KOPT-K1 (cell line): Measurements from ENCODE around the gene CPSF2.

Experiments
- H3K27ac ChIP-seq: fragments of 200-600 bp; sonication (generic); 2 replicates; pipeline ENCODE4 v1.5.1; 2016; ENCODE audit warnings: antibody characterized with exemption, mild to moderate bottlenecking, low read depth, low read length; ENCODE audit not compliant: poor library complexity, severe bottlenecking
- H3K36me3 ChIP-seq: fragments of 200-600 bp; sonication (generic); 2 replicates; pipeline ENCODE4 v1.5.1; 2017; ENCODE audit warnings: antibody characterized with exemption, mild to moderate bottlenecking, low read length, moderate library complexity; ENCODE audit not compliant: insufficient read depth
- H3K9me3 ChIP-seq: fragments of 200-600 bp; sonication (generic); 2 replicates; pipeline ENCODE4 v1.5.1; 2017; ENCODE audit warnings: antibody characterized with exemption, low read length, mild to moderate bottlenecking; ENCODE audit not compliant: insufficient read depth, poor library complexity, severe bottlenecking

The CPSF2 gene

DNA sequence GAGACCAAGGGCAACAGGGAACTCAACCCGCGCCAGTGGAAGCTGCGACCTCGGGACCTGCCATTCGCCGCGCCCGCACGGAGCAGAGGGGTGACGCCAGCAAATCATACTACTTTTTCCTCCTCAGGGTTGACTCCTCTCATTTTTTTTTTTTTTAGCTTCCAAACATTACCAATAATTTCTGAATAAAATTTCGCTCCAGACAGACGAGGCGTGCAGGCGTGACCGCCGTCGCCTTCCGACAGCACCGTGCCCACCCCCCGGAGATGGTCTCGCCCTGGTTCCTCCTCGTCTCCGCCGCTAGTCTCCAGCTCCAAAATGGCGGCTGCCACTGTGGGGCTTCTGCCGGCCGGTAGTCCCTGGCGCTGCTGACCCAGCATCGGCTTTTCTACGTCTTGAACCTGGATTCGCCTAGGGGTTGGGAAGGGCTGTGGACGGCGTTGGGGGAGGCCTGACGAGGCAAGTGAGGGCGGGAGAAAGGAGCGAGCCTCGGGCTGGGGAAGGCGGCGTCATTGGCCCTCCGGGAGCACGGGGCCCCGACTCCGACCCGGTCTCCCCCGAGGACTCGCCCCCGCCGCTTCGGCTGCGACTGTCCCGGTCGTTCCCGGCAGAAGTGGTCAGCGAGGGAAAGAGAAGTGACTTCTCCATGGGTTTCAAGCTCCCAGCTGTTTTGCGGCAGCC, at the start of gene CPSF2, which contains the start of gene NDUFB1:
Gene CPSF2, plus strand, starts transcription at position 300 of the 681 bp plus-strand sequence. CDS start 9,016 bp downstream, outside the sequence.
Gene NDUFB1, minus strand, starts transcription at position 37 of the 681 bp plus-strand sequence. CDS start 4,069 bp downstream, outside the sequence.
- Histone ChIP-seq H3K9me3 (no peaks in the 10 kb centered on the region), H3K27ac (peak within 1 kb of the TSS; percentile 92), H3K36me3 (peaks cover 41% of the 10 kb centered on the region)

DNA sequence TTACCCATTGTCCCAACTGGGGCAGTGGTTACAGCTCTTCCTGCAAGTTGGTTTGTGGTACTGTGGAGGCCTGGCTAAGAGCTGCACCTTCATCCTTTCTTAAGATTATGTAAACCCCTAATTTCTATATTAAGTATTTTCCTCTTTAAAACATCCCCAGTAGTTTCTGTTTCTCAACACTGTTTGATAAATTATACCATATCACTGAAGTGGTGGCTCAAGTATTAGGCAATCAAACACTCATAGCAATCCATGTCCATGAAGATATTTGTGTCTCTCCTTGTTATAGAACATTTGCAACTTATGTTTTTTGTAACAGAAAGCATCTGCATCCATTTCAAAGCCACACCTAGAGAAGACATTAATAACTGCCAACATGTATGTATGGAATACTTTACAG, 47.2 kb upstream of the CPSF2 start:
- Histone ChIP-seq H3K36me3 (peaks cover 72% of the 10 kb centered on the region), H3K27ac (no peak overlapping the region), H3K9me3 (no peaks in the 10 kb centered on the region)

DNA sequence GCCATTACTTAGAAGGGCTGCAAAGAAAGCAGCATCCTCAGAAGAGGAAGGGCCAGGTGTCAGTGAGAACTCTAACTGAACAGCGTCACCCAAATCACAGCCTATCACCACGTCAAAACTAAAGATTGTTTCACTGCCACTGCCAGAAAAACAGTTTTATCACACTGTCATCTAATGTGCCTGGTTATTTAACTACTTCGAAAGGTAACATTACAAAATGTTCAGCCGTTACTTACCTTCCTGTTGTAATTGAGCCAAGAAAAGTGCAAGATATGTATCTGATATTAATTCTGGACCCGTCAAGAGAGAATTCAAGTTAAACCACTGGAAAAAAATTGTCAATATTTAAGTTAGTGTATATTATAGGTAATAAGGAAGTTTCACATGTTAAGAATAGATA, 33.3 kb upstream of the CPSF2 start:
- H3K36me3 ChIP-seq: peaks cover 84% of the 10 kb centered on the region
- H3K27ac ChIP-seq: no peak overlapping the region
- no peaks in the 10 kb centered on the region for H3K9me3 ChIP-seq

DNA sequence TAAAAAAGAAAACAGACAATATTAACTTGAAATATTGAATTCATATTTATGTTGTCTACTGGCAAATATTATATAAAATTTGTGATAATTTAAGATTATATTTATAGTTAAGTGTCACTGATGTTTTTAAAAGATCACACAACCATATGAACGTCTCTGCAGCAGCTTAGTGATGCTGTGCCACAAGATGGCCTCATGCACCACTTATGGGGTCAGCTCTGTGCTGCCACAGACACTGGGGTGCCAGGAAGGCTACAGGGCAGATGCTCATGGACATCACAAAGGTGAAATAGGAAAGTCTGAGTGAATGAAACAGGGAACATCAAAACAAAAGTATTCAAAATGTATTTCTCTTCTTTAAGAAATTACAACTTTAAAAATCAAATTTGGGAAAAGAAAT, 28.4 kb upstream of the CPSF2 start:
- peaks cover 68% of the 10 kb centered on the region for H3K36me3 ChIP-seq
- no peaks in the 10 kb centered on the region for H3K9me3 ChIP-seq
- H3K27ac ChIP-seq: no peak overlapping the region

DNA sequence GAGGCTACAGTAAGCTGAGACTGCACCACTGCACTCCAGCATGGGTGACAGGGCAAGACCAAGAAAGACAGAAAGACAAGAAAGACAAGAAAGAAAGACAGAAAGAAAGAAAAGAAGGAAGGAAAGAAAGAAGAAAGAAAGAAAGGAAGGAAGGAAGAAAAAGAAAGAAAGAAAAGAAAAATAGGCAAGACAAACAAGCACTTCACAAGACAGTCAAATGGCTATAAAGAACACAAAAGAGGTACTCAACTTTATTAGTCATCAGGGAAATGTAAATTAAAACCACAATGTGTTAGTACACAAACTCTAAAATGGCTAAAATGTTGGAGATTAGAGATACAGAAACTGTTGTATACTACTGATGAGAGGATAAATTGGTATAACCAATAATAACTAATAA, 22.0 kb upstream of the CPSF2 start:
- Histone ChIP-seq H3K36me3 (peaks cover 18% of the 10 kb centered on the region), H3K27ac (no peak overlapping the region), H3K9me3 (no peaks in the 10 kb centered on the region)

DNA sequence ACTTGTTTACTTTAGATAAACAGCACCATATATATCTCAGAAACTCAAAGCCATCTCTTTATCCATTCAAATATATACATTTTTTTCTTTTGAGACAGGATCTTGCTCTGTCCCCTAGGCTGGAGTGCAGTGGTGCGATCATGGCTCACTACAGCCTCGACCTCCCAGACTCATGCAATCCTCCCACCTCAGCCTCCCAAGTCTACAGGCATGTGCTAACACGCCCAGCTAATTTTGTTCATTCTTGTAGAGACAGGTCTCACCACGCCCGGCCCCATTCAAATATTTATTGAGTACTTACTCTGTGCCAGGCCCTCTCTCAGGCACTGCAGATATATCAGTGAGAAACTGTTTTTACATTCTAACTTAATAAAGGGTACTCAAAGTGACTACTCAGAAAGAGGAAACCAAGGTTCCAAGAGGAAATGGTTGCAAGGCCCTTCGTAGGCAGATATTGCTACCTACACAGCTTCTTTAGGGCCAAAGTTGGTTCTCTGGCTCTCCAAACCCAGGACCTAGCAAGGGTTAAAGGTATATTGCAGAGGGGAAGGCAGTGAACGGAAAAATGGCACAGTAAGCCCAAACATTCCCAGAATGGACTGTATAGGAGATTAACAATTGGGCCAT, 18.3 kb upstream of the CPSF2 start:
- Histone ChIP-seq H3K27ac (no peak overlapping the region), H3K9me3 (no peaks in the 10 kb centered on the region), H3K36me3 (no peaks in the 10 kb centered on the region)

DNA sequence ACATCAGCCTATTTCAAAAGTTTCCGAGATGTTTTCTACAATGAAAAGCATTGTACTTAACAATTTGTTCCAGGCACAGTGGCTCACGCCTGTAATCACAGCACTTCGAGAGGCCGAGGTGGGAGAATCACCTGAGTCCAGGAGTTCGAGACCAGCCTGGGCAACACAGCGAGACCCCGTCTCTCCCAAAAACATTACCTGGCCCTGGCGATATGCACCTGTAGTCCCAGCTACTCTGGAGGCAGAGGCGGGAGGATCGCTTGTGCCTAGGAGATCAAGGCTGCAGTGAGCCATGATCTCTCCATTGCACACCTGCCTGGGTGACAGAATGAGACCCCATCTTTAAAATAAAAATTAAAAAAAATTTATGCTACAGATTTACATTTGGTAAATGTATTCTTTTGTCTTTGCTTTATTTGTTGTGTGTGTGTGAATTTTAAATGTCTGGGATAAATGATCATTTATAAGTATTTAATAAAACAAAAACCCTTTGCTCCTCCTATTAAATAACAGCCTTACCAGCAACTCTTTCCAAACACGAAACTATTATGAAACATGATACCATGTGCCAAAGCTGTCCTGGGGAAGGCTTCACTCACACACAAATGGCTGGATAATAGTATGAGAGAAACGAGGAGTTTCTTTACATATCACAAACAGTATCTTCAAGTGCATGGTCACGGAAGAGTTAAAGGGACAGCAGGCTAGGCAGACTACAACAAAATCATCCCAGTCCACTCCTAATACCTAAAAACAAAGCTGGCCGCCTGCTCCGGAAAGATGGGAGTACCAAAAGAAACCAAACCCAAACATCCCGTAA, 16.5 kb upstream of the CPSF2 start:
- Histone ChIP-seq H3K36me3 (no peaks in the 10 kb centered on the region), H3K9me3 (no peaks in the 10 kb centered on the region), H3K27ac (peak overlapping the region; percentile 84)

DNA sequence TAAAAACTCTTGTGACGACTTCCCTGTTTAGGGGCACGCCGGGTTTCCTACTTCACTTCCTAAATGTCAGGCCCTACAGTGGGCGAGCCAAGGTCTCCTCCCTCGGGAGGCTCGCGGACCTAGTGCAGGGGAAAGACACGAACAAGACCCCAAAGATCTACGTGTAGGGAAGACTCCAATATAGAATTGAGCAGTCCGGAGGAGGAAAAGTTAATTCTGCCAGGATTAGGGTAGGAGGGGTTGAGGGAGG, 16.0 kb upstream of the CPSF2 start:
- Histone ChIP-seq H3K36me3 (no peaks in the 10 kb centered on the region), H3K9me3 (no peaks in the 10 kb centered on the region), H3K27ac (peak overlapping the region; percentile 84)

DNA sequence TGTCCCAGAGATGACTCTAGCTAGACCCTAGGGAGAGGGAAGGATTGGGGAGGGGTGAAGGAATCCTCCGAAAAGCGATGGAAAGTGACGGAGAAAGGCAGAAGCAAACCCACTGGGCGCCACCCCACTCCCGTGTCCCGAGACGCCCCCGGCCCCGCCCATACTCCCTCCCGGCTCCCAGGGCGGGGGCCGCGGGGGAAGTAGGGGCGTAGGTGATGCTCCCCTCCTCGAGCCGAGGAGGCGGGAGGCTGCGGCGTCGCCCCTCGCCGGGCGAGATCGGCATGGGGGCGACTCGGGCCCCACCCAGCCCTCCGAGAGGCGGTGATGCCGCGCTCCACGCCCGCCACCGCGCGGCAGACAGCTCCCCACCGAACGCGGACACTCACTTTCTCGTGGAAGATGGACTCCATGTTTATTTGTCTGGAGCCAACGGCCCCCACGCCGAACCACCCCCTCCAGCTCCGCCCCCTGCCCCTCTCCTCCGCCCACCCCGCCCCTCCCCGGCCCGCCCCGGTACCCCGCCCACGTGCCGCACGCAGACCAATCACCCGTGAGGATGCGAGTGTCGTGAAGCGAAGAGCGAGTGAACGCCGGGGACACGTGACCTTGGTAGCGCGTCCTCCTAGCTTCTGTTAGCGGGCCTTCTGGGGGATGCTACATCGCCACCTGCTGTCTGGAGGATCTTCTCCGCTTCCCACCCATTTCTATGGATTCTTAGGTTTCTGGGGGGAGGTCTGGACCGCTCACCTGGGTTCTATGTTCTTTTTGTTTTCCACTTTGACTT, 15.4 kb upstream of the CPSF2 start, which contains the start of gene ATXN3:
Gene ATXN3, minus strand, starts transcription at position 440 of the 784 bp plus-strand sequence. Its CDS starts 30 bp downstream, at position 410.
- H3K27ac ChIP-seq: peak within 1 kb of the TSS; percentile 84
- H3K9me3 ChIP-seq: no peaks in the 10 kb centered on the region
- H3K36me3 ChIP-seq: no peaks in the 10 kb centered on the region

DNA sequence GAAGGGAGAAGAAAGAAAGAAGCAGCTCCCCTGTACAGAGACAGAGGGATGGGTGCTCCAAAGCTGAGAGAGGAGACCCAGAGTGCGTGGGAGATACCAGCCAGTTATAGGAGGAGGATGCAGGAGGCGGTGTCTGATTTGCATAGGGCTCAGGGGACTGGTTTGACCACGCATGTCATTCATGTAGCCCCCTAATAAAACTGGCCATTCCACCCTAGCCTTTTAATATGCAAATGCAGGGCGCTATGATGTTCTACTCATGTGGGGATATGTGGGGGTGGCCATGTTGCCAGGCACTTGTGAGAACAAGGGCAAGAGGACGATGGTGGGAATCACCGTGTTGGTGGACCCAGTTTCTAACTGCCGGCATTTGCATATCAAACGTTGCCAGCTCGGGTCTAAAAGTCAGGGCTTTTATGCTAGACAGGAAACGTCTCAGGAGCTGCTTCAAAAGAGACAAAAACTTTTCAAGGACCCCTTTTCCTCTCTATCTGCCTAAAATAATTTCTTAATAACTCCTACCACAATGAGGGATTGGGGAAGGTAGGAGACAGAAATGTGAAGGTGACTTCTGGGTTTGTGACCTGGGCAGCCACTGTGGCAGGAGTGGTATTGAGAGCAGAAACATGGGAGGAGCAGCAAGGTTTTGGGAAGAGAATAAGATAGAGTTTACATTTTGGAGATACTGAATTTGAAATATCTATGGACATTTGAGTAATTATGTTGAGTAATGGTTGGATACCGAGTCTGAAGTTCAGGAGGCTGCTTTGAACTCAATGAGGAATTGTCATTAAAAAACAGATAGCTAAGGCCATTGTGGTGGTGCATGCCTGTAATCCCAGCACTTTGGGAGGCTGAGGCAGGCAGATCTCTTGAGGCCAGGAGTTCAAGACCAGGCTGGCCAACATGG, 13.2 kb upstream of the CPSF2 start:
- Histone ChIP-seq H3K27ac (peak overlapping the region; percentile 79), H3K9me3 (no peaks in the 10 kb centered on the region), H3K36me3 (no peaks in the 10 kb centered on the region)

DNA sequence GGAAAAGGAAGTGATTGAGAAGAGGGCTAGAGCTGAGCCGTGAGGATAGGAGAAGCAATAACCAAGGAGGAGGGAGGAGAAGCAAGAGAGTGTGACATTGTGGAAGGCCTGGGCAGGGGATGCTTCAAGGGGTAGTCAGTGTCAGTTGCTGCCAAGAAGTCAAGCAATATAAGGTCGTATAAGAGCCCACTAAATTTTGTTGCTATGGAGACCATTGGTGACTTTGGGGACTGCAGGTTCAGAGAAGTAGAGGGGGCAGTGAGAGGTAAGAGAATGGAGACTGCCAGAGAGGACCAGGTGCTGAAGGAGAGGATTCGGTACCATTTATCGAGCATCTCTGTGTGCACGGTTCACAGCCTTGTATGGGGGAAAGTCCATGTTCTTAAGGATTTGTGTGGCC, 12.3 kb upstream of the CPSF2 start:
- Histone ChIP-seq H3K9me3 (no peaks in the 10 kb centered on the region), H3K27ac (peak overlapping the region; percentile 79), H3K36me3 (no peaks in the 10 kb centered on the region)

DNA sequence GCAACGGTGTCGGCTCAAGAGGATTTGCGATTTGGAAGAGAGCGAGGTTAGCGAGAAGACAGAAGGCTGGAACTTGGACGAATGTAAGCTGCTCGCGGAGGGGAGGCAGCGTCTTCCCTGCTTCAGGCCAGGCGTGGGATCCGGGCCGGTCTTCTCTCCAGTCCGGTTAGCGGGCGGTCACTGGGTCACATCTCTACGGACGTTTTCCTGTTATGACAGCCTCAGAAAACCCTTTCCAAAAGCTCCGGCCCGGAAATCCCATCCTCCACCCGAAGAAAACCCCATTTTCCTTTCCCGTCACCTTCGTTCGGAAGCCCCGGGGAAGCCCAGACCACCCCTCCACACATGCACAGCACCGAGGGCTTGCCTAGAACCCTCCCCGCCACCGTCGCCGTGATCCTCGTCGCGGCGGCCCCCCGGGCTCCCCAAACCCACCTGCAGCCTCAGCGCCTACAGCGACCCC, 531 bp upstream of the CPSF2 start:
- Histone ChIP-seq H3K27ac (peak overlapping the region; percentile 92), H3K9me3 (no peaks in the 10 kb centered on the region), H3K36me3 (peaks cover 40% of the 10 kb centered on the region)

DNA sequence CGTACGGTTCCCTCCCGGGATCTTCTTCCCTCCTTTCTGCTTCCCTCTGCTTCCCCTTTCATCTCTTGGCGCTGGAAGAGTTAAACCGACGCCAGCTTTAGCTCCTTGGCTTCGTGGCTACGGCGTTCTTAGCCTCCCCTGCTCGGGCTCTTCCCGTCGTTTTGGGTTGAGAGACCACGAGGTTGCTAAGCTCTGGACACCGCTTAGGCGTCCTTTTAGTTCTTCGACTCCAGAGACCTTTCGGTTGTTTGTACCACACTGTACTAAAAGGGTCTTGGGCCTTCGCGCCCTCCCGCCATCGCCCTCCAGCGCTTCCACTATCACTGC, 545 bp downstream of the CPSF2 start:
- peak overlapping the region; percentile 92 for H3K27ac ChIP-seq
- peaks cover 41% of the 10 kb centered on the region for H3K36me3 ChIP-seq
- no peaks in the 10 kb centered on the region for H3K9me3 ChIP-seq

DNA sequence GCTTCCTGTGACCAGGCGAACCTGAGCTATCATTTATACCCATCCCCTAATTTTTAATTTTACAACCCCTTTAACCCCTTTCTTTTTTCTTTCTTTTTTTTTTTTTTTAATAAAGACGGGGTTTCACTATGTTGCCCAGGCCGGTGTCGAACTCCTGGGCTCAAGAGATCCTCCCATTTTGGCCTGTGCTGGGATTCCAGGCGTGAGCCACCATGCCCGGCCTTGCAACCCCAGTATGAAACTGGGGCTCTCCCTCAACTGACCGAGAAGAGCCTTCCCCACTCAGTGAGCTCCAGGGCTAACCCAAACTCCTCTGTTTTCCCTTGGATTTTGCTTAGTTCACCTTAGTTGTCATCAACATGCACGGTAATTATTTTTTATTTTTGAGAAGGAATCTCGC, 992 bp downstream of the CPSF2 start:
- Histone ChIP-seq H3K36me3 (peaks cover 41% of the 10 kb centered on the region), H3K9me3 (no peaks in the 10 kb centered on the region), H3K27ac (peak overlapping the region; percentile 92)
